MM.1S (cell line): ENCODE results near the gene TRIM32.

Experiments used
- DNase-seq: peaks from one replicate; pipeline ENCODE4 v3.0.0-alpha.2; 2015
- H2AFZ ChIP-seq: fragments of 300-600 bp; sonication (generic); 2 replicates; pipeline ENCODE4 v1.6.0; 2016; ENCODE audit warnings: antibody characterized with exemption, low read length
- H3F3A ChIP-seq: fragments of 300-600 bp; sonication (generic); 2 replicates; pipeline ENCODE4 v1.6.1; 2016; ENCODE audit warnings: mild to moderate bottlenecking, antibody characterized with exemption, low read length, moderate library complexity, mixed read lengths; ENCODE audit not compliant: insufficient read depth
- H3K27ac ChIP-seq: fragments of 300-600 bp; sonication (generic); 2 replicates; pipeline ENCODE4 v1.5.1; 2016; ENCODE audit warnings: mild to moderate bottlenecking, low read length
- H3K27me3 ChIP-seq: fragments of 300-600 bp; sonication (generic); replicated peaks from 2 replicates; pipeline ENCODE4 v1.6.0; 2016; ENCODE audit warnings: low read length; ENCODE audit not compliant: insufficient read depth
- H3K36me3 ChIP-seq: fragments of 300-600 bp; sonication (generic); replicated peaks from 2 replicates; pipeline ENCODE4 v1.6.1; 2016; ENCODE audit warnings: mild to moderate bottlenecking, low read length, mixed read lengths; ENCODE audit not compliant: insufficient read depth
- H3K4me1 ChIP-seq: fragments of 300-600 bp; sonication (generic); 2 replicates; pipeline ENCODE4 v1.6.1; 2016; ENCODE audit warnings: low read length, mixed read lengths
- H3K4me2 ChIP-seq: fragments of 300-600 bp; sonication (generic); 2 replicates; pipeline ENCODE4 v1.6.0; 2016; ENCODE audit warnings: low read depth, low read length
- H3K4me3 ChIP-seq: fragments of 300-600 bp; sonication (generic); 2 replicates; pipeline ENCODE4 v1.5.1; 2016; ENCODE audit warnings: low read length, mixed read lengths
- H3K79me2 ChIP-seq: fragments of 300-600 bp; sonication (generic); 2 replicates; pipeline ENCODE4 v1.6.1; 2016; ENCODE audit warnings: mixed run types, low read length, mixed read lengths
- H3K9ac ChIP-seq: fragments of 300-600 bp; sonication (generic); 2 replicates; pipeline ENCODE4 v1.6.1; 2016; ENCODE audit warnings: low read length, mixed read lengths
- H3K9me2 ChIP-seq: fragments of 300-600 bp; sonication (generic); replicated peaks from 2 replicates; pipeline ENCODE4 v1.6.1; 2016; ENCODE audit warnings: mild to moderate bottlenecking, low read length, mixed read lengths; ENCODE audit not compliant: insufficient read depth
- H3K9me3 ChIP-seq: fragments of 300-600 bp; sonication (generic); replicated peaks from 2 replicates; pipeline ENCODE4 v1.6.1; 2016; ENCODE audit warnings: mild to moderate bottlenecking, low read length, mixed read lengths; ENCODE audit not compliant: insufficient read depth
- H4K20me1 ChIP-seq: fragments of 300-600 bp; sonication (generic); 2 replicates; pipeline ENCODE4 v1.6.1; 2016; ENCODE audit warnings: mild to moderate bottlenecking, low read length, moderate library complexity, mixed read lengths; ENCODE audit not compliant: insufficient read depth
- EZH2 ChIP-seq: fragments of 300-600 bp; sonication (generic); optimal IDR thresholded peaks from 2 replicates; pipeline ENCODE3; 2017; ENCODE audit warnings: low read depth, mild to moderate bottlenecking, antibody characterized with exemption, low read length, mixed read lengths
- EZH2phosphoT487 ChIP-seq: fragments of 300-600 bp; sonication (generic); IDR thresholded peaks from 2 replicates; pipeline ENCODE4 v1.6.1; 2018; ENCODE audit warnings: antibody characterized with exemption, low read length
- TF ChIP-seq, protein P1 (sequence below): fragments of 300-600 bp; sonication (generic); IDR thresholded peaks from 2 replicates; pipeline ENCODE4 v1.5.1; 2016; ENCODE audit warnings: antibody characterized with exemption, low read length, mixed read lengths

The TRIM32 gene

DNA sequence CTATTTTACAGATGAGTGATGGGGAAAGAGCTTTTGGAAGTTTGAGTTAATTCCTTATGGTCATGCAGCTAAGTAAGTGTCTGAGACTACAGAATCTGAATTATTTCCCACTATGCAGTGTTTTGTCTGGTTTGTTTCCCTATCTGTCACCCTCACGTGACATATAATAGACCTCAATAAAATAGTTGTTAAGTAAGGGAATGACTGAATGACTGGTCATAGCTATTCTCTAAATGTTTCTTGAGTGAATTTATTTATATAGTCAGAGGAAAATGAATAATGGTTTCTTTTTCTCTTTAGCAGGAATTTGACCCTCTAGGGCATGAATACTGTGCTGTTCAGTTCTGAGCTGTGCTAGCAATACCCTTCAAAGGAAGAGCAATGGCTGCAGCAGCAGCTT, 10.3 kb downstream of the TRIM32 start:
- H4K20me1 ChIP-seq, result no peaks in the 10 kb centered on the region
- H3K36me3 ChIP-seq, result peaks cover 8% of the 10 kb centered on the region; the same call in 1 of the 2 replicates
- no peaks in the 10 kb centered on the region for H3F3A ChIP-seq

DNA sequence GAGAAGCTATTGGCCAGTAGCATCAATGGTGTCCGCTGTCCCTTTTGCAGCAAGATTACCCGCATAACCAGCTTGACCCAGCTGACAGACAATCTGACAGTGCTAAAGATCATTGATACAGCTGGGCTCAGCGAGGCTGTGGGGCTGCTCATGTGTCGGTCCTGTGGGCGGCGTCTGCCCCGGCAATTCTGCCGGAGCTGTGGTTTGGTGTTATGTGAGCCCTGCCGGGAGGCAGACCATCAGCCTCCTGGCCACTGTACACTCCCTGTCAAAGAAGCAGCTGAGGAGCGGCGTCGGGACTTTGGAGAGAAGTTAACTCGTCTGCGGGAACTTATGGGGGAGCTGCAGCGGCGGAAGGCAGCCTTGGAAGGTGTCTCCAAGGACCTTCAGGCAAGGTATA, 10.8 kb downstream of the TRIM32 start:
- H3K9me3 ChIP-seq, result no peaks in the 10 kb centered on the region
- H3K4me2 ChIP-seq, result no peak overlapping the region
- no peak overlapping the region for H3K9ac ChIP-seq
- peaks cover 19% of the 10 kb centered on the region for H3K79me2 ChIP-seq
- H3K4me1 ChIP-seq, result no peaks in the 10 kb centered on the region
- peaks cover 8% of the 10 kb centered on the region; the same call in 1 of the 2 replicates for H3K36me3 ChIP-seq
- no peaks in the 10 kb centered on the region for H4K20me1 ChIP-seq
- TF ChIP-seq EZH2, result no peak
- no peak for TF ChIP-seq EZH2phosphoT487
- TF ChIP-seq, protein P1, sequence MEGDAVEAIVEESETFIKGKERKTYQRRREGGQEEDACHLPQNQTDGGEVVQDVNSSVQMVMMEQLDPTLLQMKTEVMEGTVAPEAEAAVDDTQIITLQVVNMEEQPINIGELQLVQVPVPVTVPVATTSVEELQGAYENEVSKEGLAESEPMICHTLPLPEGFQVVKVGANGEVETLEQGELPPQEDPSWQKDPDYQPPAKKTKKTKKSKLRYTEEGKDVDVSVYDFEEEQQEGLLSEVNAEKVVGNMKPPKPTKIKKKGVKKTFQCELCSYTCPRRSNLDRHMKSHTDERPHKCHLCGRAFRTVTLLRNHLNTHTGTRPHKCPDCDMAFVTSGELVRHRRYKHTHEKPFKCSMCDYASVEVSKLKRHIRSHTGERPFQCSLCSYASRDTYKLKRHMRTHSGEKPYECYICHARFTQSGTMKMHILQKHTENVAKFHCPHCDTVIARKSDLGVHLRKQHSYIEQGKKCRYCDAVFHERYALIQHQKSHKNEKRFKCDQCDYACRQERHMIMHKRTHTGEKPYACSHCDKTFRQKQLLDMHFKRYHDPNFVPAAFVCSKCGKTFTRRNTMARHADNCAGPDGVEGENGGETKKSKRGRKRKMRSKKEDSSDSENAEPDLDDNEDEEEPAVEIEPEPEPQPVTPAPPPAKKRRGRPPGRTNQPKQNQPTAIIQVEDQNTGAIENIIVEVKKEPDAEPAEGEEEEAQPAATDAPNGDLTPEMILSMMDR, result no peak
- H3K27ac ChIP-seq, result no peak overlapping the region
- H3K4me3 ChIP-seq, result no peak overlapping the region
- H3F3A ChIP-seq, result no peaks in the 10 kb centered on the region
- no peaks in the 10 kb centered on the region for H3K9me2 ChIP-seq
- DNase-seq, result no peak
- no peaks in the 10 kb centered on the region for H3K27me3 ChIP-seq
- no peak overlapping the region for H2AFZ ChIP-seq

More for the DNA sequence above, 10.3 kb downstream of the TRIM32 start:
- DNase-seq, result no peak
- no peak overlapping the region for H2AFZ ChIP-seq
- no peak overlapping the region for H3K27ac ChIP-seq
- no peaks in the 10 kb centered on the region for H3K9me3 ChIP-seq
- H3K9ac ChIP-seq, result no peak overlapping the region
- no peaks in the 10 kb centered on the region for H3K9me2 ChIP-seq
- no peak overlapping the region for H3K4me3 ChIP-seq
- H3K79me2 ChIP-seq, result peaks cover 24% of the 10 kb centered on the region
- no peaks in the 10 kb centered on the region for H3K4me1 ChIP-seq
- TF ChIP-seq EZH2, result no peak
- no peaks in the 10 kb centered on the region for H3K27me3 ChIP-seq
- no peak overlapping the region for H3K4me2 ChIP-seq

DNA sequence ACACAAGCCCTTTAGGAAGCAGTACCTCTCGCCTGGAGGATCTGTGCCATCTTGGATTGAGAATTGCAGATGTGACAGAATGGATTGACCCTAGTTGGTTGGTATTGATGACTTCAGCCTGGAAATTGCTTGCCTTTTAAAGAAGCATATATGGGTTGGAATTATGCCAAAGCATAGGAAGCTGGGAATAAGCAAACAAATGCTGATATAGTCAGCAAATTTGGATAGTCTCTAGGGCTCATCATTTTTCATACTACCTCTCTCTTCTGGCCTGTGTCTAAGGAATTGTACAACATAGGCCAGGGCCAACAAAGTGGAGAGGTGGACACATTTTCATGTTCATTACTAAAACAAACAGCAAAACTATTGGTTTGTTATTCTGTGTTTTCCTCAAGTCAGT, 13.2 kb downstream of the TRIM32 start:
- no peak for DNase-seq
- Histone ChIP-seq H3K4me3 (no peak overlapping the region), H3F3A (no peaks in the 10 kb centered on the region), H3K27me3 (no peaks in the 10 kb centered on the region), H4K20me1 (no peaks in the 10 kb centered on the region), H3K27ac (no peak overlapping the region), H2AFZ (no peak overlapping the region), H3K9me3 (no peaks in the 10 kb centered on the region), H3K9ac (no peak overlapping the region), H3K79me2 (no peaks in the 10 kb centered on the region), H3K36me3 (peaks cover 8% of the 10 kb centered on the region; the same call in 1 of the 2 replicates), H3K4me2 (no peak overlapping the region), H3K4me1 (no peaks in the 10 kb centered on the region), H3K9me2 (no peaks in the 10 kb centered on the region)
- TF ChIP-seq EZH2phosphoT487 (no peak), EZH2 (no peak)
- TF ChIP-seq, protein P1, result no peak

DNA sequence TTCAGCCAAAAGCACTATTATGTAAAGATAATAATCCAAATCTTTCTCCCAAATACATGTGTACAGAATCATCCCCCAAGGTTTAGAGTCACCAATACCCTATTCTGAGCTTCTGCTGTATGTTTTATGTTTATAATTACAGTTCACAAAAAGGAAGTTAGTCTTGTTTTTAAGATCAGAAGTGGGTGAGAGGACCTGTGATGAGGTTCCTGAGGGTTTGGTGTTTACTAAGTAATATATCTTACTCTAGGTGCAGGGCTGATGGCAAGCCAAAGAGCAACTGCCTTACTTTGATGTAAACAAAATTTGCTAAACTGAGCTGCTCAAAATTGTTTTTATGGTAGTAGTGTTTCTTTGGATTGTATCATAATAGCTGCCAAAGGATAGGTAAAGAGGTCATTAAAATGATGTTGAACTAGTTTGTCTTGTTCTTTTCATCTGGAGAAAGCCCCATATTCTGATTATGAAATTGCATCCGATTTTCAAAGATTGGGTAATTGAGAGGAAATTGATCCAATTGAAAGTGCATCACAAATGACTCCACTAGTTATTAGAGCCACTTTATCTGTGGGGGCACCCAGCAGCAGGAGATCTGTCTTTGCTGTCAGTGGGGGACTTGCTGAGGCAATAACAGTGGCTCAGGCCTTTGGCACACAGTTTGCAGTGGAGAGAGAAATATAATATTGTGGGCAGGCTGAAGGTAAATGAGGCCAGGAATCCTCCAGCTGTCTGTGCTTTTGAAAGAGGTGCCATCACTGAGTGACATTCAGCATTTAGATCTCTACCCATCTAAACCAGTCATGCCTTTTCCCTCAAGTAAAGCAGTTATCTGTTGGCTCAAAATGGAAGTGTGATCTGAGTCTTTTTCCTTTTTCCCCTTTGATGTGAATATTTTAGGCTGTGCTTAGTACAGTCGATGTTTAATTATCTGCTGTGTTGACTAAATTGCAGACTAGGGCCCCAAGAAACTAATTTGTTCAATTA, 14.1 kb downstream of the TRIM32 start:
- H3K9me3 ChIP-seq, result no peaks in the 10 kb centered on the region
- no peaks in the 10 kb centered on the region for H4K20me1 ChIP-seq
- no peaks in the 10 kb centered on the region for H3K9me2 ChIP-seq
- no peak overlapping the region for H3K27ac ChIP-seq
- H3K79me2 ChIP-seq, result no peaks in the 10 kb centered on the region
- H3K4me1 ChIP-seq, result no peaks in the 10 kb centered on the region
- no peak for DNase-seq
- TF ChIP-seq, protein P1, result no peak
- TF ChIP-seq EZH2phosphoT487, result no peak
- no peak for TF ChIP-seq EZH2
- peaks cover 8% of the 10 kb centered on the region; the same call in 1 of the 2 replicates for H3K36me3 ChIP-seq
- H3K4me2 ChIP-seq, result no peak overlapping the region
- H3K27me3 ChIP-seq, result no peaks in the 10 kb centered on the region
- no peak overlapping the region for H2AFZ ChIP-seq
- H3F3A ChIP-seq, result no peaks in the 10 kb centered on the region
- H3K9ac ChIP-seq, result no peak overlapping the region
- no peak overlapping the region for H3K4me3 ChIP-seq
